ENCODE data around the gene TMEM196.

Gene TMEM196

GRCh38 chr7:19783541-19783940 is 10.1 kb upstream of the TMEM196 start:
- DNase-seq (ENCODE audit: low read depth in 2 of 2): no peak
- no peak overlapping the region for H3K4me3 ChIP-seq (replicated peaks in 1 of 2; ENCODE audit: low read depth in 2 of 2, low read length in 2 of 2)
- TF ChIP-seq CTCF (IDR thresholded peaks at IDR 0.05; ENCODE audit: low read depth, low read length): no peak

GRCh38 chr7:19776981-19777380 is 3.6 kb upstream of the TMEM196 start:
- no peak overlapping the region for H3K4me3 ChIP-seq (replicated peaks in 1 of 2; ENCODE audit: low read depth in 2 of 2, low read length in 2 of 2)
- no peak for DNase-seq (ENCODE audit: low read depth in 2 of 2)
- no peak for TF ChIP-seq CTCF (IDR thresholded peaks at IDR 0.05; ENCODE audit: low read depth, low read length)

- no peak for DNase-seq (ENCODE audit: low read depth in 2 of 2)
- H3K4me3 ChIP-seq (replicated peaks in 1 of 2; ENCODE audit: low read depth in 2 of 2, low read length in 2 of 2): no peak overlapping the region
- no peak for TF ChIP-seq CTCF (IDR thresholded peaks at IDR 0.05; ENCODE audit: low read depth, low read length)
These were observed 2.2 kb upstream of the TMEM196 start for GRCh38 chr7:19775578-19775977.

GRCh38 chr7:19772306-19772705 is 1.1 kb downstream of the TMEM196 start:
- DNase-seq (ENCODE audit: low read depth in 2 of 2): no peak
- no peak overlapping the region for H3K4me3 ChIP-seq (replicated peaks in 1 of 2; ENCODE audit: low read depth in 2 of 2, low read length in 2 of 2)
- TF ChIP-seq CTCF (IDR thresholded peaks at IDR 0.05; ENCODE audit: low read depth, low read length): no peak

GRCh38 chr7:19762631-19763030 is 10.8 kb downstream of the TMEM196 start:
- no peak for TF ChIP-seq CTCF (IDR thresholded peaks at IDR 0.05; ENCODE audit: low read depth, low read length)
- peak; percentile 44 to 52 for DNase-seq (ENCODE audit: low read depth in 2 of 2)
- no peak overlapping the region for H3K4me3 ChIP-seq (replicated peaks in 1 of 2; ENCODE audit: low read depth in 2 of 2, low read length in 2 of 2)

GRCh38 chr7:19754521-19755116 is 18.8 kb downstream of the TMEM196 start:
- H3K4me3 ChIP-seq (replicated peaks in 1 of 2; ENCODE audit: low read depth in 2 of 2, low read length in 2 of 2): no peak overlapping the region
- peak; percentile 65 to 69 for DNase-seq (ENCODE audit: low read depth in 2 of 2)
- TF ChIP-seq CTCF (IDR thresholded peaks at IDR 0.05; ENCODE audit: low read depth, low read length): peak; percentile 52

GRCh38 chr7:19752020-19752419 is 21.4 kb downstream of the TMEM196 start:
- H3K4me3 ChIP-seq (replicated peaks in 1 of 2; ENCODE audit: low read depth in 2 of 2, low read length in 2 of 2): no peak overlapping the region
- peak in 1 of 2 donors; percentile 27 for DNase-seq (ENCODE audit: low read depth in 2 of 2)
- no peak for TF ChIP-seq CTCF (IDR thresholded peaks at IDR 0.05; ENCODE audit: low read depth, low read length)

Measured in cardiac fibroblast (primary cell).